ENCODE data around the gene SNRPA.

SNRPA gene

GRCh38 chr19:40776364-40776763 is 25.4 kb downstream of the SNRPA start:
- no peak overlapping the region for H3K4me3 ChIP-seq (ENCODE audit: low read depth, low read length)
- DNase-seq (ENCODE audit: low read depth): no peak
- TF ChIP-seq POLR2A (IDR thresholded peaks at IDR 0.05; ENCODE audit: extremely low read depth, insufficient read length): no peak
- TF ChIP-seq CTCF (IDR thresholded peaks at IDR 0.05; ENCODE audit: low read depth, low read length): no peak
- TF ChIP-seq MAX (IDR thresholded peaks at IDR 0.05; ENCODE audit: low read depth, low read length): no peak
- no peak for TF ChIP-seq MYC (IDR thresholded peaks at IDR 0.05; ENCODE audit: low read depth, low read length)

GRCh38 chr19:40776932-40777644 is 26.1 kb downstream of the SNRPA start:
- TF ChIP-seq CTCF (IDR thresholded peaks at IDR 0.05; ENCODE audit: low read depth, low read length): no peak
- TF ChIP-seq MYC (IDR thresholded peaks at IDR 0.05; ENCODE audit: low read depth, low read length): no peak
- no peak for TF ChIP-seq MAX (IDR thresholded peaks at IDR 0.05; ENCODE audit: low read depth, low read length)
- TF ChIP-seq POLR2A (IDR thresholded peaks at IDR 0.05; ENCODE audit: extremely low read depth, insufficient read length): no peak
- peak; percentile 96 for DNase-seq (ENCODE audit: low read depth)
- peak overlapping the region; percentile 62 for H3K4me3 ChIP-seq (ENCODE audit: low read depth, low read length)

GRCh38 chr19:40777645-40777936 is 26.6 kb downstream of the SNRPA start:
- H3K4me3 ChIP-seq (ENCODE audit: low read depth, low read length): peak overlapping the region; percentile 62
- no peak for DNase-seq (ENCODE audit: low read depth)
- no peak for TF ChIP-seq MYC (IDR thresholded peaks at IDR 0.05; ENCODE audit: low read depth, low read length)
- no peak for TF ChIP-seq CTCF (IDR thresholded peaks at IDR 0.05; ENCODE audit: low read depth, low read length)
- no peak for TF ChIP-seq POLR2A (IDR thresholded peaks at IDR 0.05; ENCODE audit: extremely low read depth, insufficient read length)
- TF ChIP-seq MAX (IDR thresholded peaks at IDR 0.05; ENCODE audit: low read depth, low read length): no peak

GRCh38 chr19:40777937-40778705 is 27.1 kb downstream of the SNRPA start, which contains the start of gene RAB4B:
TSS of gene RAB4B (plus strand) at chr19:40778247. CDS start at chr19:40778376, 129 bp downstream.
- peak within 1 kb of the TSS; percentile 67 for H3K4me3 ChIP-seq (ENCODE audit: low read depth, low read length)
- peak; percentile 98 for DNase-seq (ENCODE audit: low read depth)
- TF ChIP-seq POLR2A (IDR thresholded peaks at IDR 0.05; ENCODE audit: extremely low read depth, insufficient read length) (peak; percentile 47), MAX (IDR thresholded peaks at IDR 0.05; ENCODE audit: low read depth, low read length) (no peak)

GRCh38 chr19:40778706-40779284 is 27.8 kb downstream of the SNRPA start:
- DNase-seq (ENCODE audit: low read depth): peak; percentile 37
- H3K4me3 ChIP-seq (ENCODE audit: low read depth, low read length): peak overlapping the region; percentile 67
- TF ChIP-seq MAX (IDR thresholded peaks at IDR 0.05; ENCODE audit: low read depth, low read length) (no peak), MYC (IDR thresholded peaks at IDR 0.05; ENCODE audit: low read depth, low read length) (no peak), POLR2A (IDR thresholded peaks at IDR 0.05; ENCODE audit: extremely low read depth, insufficient read length) (no peak), CTCF (IDR thresholded peaks at IDR 0.05; ENCODE audit: low read depth, low read length) (no peak)

- DNase-seq (ENCODE audit: low read depth): no peak
Measured at GRCh38 chr19:40780582-40780981, 29.6 kb downstream of the SNRPA start.

More at GRCh38 chr19:40780582-40780981, 29.6 kb downstream of the SNRPA start:
- H3K4me3 ChIP-seq (ENCODE audit: low read depth, low read length): no peak overlapping the region
- no peak for TF ChIP-seq MYC (IDR thresholded peaks at IDR 0.05; ENCODE audit: low read depth, low read length)

All from NB4 (cell line).